Cortex of kidney (tissue), 1 donor: ENCODE results near the gene EFNB3.

ENCODE experiments used
- DNase-seq: peaks from one replicate; lab custom pipeline; 2025; lab: John Stamatoyannopoulos, UW

EFNB3 gene

DNA sequence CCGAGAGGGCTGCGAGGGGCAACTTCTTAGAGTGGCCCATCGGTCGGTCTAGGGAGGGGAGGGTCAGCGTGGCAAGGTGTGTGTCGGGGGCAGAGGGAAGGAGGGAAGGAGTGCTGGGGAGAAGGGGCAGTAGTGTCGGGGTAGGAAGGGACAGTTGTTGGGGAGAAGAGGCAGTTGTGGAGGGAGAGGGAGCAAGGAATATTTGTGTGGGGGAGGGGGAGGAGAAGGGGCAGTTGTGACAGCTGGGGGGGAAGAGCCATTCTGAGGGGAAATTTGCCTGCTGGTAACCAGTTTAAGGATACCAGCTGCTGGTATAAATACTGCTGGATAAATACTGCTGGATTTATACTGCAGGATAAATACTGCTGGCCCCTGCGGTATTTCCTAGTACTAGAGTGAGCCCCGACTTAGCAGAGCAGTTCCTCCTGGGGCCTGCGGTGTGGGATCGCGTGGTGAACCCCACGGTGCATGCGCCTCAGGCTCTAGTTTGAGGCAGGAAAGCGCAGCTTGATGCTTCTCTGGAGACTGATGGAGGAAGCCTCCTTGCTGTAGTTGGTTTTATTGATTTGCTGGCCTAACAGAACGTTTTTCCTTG is 12.9 kb downstream of the EFNB3 start:
- DNase-seq, result no peak

DNA sequence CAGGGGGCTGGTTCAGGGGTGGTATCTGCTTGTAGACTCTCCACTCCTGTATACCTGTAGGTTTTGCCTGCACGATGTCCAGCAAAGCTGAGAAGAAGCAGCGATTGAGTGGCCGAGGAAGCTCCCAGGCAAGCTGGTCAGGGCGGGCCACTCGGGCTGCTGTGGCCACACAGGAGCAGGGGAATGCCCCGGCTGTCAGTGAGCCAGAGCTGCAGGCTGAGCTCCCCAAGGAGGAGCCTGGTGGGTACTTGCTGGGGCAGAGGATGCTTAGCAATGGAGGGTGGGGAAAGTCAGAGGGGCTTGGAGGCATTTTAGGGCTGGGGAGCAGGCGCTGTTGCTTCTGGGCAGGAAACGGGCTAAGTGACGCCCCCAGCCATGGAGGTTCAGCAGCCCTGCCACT is 14.7 kb downstream of the EFNB3 start:
- no peak for DNase-seq

- DNase-seq, result no peak
Observed at GRCh38 chr17:7720125-7720524, 15.1 kb downstream of the EFNB3 start.

GRCh38 chr17:7721612-7722011 is 16.6 kb downstream of the EFNB3 start:
- no peak for DNase-seq

DNA sequence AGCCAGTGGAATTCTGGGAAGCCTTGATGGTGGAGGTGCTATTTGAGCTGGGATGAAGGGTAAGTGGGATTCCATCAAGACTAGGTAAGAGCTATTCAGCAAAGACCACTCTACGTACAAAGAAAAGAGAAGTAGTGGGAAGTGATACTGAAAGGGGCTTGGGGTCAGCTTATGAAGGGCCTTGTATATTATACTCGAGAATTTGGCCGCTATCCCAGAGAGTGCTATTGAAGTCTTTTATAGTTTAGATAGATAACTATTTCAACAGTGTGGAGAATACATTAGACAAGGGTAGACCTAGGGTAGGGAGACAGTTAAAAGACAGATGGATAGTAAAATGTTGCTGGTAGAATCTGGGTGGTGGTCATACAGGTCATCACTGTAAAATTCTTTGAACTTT is 22.9 kb downstream of the EFNB3 start:
- DNase-seq, result no peak

- no peak for DNase-seq
Observed at GRCh38 chr17:7729816-7730215, 24.8 kb downstream of the EFNB3 start.

- no peak for DNase-seq
Observed at GRCh38 chr17:7732981-7733539, 28.1 kb downstream of the EFNB3 start.

- DNase-seq, result no peak
Observed at GRCh38 chr17:7737601-7738000, 32.6 kb downstream of the EFNB3 start.

GRCh38 chr17:7739746-7740145 is 34.7 kb downstream of the EFNB3 start:
- DNase-seq, result no peak

DNA sequence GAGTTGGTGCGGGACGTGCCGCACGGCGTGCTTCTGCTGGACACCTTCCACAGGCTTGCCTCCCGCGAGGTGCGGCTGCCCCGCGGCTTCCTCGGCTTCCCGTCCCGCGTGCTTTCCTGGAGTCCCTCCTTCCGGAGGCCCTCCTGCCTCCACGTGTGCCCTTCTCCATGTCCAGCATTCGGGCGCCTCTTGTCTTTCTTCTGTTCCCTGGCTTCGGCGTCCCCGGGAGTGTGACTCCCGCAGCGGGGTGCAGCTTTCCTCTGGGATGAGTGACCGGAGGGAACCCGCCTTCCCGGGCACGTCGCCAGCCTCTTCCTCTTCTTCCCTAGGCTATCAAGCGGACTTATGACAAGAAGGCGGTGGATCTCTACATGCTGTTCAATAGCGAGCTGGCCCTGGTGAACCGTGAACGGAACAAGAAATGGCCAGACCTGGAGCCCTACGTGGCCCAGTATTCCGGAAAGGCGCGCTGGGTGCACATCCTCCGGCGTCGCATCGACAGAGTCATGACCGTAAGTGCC is 35.5 kb downstream of the EFNB3 start:
- no peak for DNase-seq

DNA sequence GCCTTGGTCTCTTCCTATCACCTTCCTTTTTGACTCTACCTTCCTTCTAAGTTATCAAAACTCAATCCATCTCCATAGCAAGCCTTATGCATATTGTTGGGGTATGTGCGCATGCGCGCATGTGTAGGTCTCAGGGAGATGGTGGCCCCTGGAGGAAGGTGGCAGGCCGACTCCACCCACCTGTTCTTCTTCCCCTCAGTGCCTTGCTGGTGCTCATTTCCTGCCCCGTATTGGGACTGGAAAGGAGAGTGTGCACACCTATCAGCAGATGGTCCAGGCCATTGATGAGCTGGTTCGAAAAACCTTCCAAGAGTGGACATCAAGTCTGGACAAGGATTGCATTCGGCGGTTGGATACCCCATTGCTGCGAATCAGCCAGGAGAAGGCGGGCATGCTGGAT is 37.7 kb downstream of the EFNB3 start:
- no peak for DNase-seq

DNA sequence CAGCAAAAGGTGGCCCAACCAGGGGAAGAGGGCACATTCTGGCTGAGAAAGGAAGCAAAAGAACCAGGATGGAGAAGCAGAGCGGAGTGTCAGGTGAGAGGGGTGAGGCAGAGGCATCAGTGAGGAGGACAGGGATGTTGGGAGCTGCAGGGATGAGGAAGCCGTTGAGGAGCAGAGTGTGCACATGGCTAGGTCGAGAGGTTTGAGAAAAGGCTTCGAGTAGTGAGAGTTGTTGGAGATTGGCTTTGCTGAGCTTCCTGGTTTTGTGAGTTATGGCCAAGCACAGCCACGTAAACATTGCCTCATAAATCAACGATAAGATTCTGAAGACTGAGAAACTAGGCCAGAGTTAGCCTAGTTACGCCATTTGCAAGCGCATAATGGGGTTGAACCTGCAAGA is 39.4 kb downstream of the EFNB3 start:
- DNase-seq, result no peak

GRCh38 chr17:7745748-7746470 is 40.9 kb downstream of the EFNB3 start:
- DNase-seq, result no peak

DNA sequence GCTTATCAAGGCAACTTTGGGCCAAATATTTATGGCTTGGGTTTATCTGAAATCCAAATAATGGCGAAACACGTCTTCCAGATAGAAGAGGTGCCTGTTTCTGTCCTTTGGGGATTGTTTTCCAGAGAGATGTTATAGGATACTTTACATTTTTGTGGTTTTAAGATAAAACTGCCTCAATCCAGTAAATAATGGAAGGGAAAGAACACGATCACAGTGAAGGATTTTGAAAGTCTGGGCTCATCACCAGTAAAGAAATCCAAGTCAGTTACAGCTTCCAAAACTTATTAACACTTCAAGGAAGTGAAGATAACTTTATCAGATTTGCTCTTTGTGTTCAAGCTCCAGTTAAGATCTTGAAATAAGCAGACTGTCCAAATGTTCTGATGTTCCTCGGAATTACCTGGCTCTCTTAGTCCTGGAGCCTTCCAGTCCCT is 42.7 kb downstream of the EFNB3 start:
- no peak for DNase-seq

GRCh38 chr17:7748076-7748775 is 43.2 kb downstream of the EFNB3 start:
- DNase-seq, result no peak

GRCh38 chr17:7750321-7750821 is 45.4 kb downstream of the EFNB3 start:
- no peak for DNase-seq

DNA sequence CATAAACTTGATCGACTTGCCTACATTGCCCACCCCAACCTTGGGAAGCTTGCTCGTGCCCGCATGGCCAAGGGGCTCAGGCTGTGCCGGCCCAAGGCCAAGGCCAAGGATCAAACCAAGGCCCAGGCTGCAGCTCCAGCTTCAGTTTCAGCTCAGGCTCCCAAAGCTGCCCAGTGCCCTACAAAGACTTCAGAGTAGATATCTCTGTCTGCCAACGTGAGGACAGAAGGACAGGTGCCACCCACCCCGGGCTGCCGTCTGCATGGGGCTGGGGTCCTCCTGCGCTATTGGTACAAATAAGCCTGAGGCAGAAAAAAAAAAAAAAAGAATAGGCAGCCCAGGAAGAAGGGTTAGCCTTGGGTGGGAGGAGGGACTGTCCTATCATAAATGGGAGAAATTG is 49.7 kb downstream of the EFNB3 start:
- no peak for DNase-seq

DNA sequence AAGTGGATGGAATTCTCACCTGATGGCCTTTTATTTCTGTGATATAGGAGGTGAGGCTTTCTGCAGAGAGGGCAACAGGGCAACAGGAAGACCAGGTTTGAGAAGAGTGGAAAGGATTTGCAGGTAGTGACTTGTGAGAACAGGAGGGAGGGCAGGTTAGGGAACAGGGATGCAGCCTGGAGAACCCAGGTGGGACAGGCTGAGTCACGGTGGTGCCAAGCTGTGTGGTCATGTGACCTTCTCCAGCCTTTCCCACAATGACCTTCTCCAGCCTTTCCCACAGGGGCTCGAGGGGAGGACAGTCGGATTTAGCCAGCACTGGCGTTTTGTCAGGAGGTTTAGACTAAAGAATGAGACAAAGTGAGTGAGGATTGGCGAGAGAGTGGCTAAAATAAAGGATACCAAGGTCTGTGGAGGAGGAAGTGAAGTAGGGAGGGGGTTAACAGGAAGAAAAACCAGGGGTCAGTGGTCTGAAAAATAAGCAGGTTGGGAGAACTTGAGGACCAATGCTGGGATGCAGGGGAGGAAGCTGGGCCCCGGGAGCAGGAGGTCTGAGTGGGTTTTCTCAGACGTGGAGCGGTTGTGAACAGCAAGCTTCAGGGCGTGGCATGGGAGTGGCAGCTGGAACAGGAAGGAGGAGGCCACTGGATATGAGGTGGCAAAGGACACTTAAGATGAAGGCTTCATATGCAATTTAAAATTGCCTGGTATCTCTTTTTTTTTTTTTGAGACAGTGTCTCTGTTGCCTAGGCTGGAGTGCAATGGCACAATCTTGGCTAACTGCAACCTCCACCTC is 50.3 kb downstream of the EFNB3 start:
- DNase-seq, result no peak

GRCh38 chr17:7756968-7757367 is 52.0 kb downstream of the EFNB3 start:
- no peak for DNase-seq
